Esophagus squamous epithelium (tissue), 5 donors: ENCODE measurements around the gene LMF1. TPM values are rescaled to one million over a fixed set of nuclear protein-coding genes. Genes with fewer than 3 reads are reported as not detected.

Source experiments
- DNase-seq: peaks from one replicate; lab custom pipeline; 2025; lab: John Stamatoyannopoulos, UW
- H3K27ac ChIP-seq, 4 donors: fragments of 200-600 bp; sonication (generic); one replicate each; pipeline ENCODE4 v1.5.1; 2016 to 2019; ENCODE audit warnings: mild to moderate bottlenecking in 1 of 4
- H3K27me3 ChIP-seq, 4 donors: fragments of 200-600 bp; sonication (generic); 1 replicate in 3 of 4; 2 replicates in 1 of 4; pipeline versions ENCODE4 v1.5.1 to v1.6.0; 2017 to 2021; ENCODE audit warnings: antibody characterized with exemption in 1 of 4
- H3K36me3 ChIP-seq, 3 donors: fragments of 200-600 bp; sonication (generic); one replicate each; pipeline ENCODE4 v1.5.1; 2016 to 2019
- H3K4me1 ChIP-seq, 3 donors: fragments of 200-600 bp; sonication (generic); one replicate each; pipeline ENCODE4 v1.5.1; 2017 to 2019
- H3K4me3 ChIP-seq, 4 donors: fragments of 200-600 bp; sonication (generic); 1 replicate in 3 of 4; 2 replicates in 1 of 4; pipeline ENCODE4 v1.5.1; 2016 to 2019; ENCODE audit warnings: mild to moderate bottlenecking in 2 of 4, moderate library complexity in 1 of 4
- H3K9me3 ChIP-seq, 3 donors: fragments of 200-600 bp; sonication (generic); one replicate each; pipeline ENCODE4 v1.5.1; 2016 to 2019
- POLR2A ChIP-seq, 4 donors: fragments of 450-650 bp; IDR thresholded peaks; one replicate each; pipeline ENCODE4 v1.6.1; 2017; ENCODE audit warnings: antibody characterized with exemption in 4 of 4, mild to moderate bottlenecking in 4 of 4, moderate library complexity in 3 of 4
- WGBS, 2 donors: methylation state at CpG; one replicate each; pipeline ENCODE4 v1.1.5; 2018; 5-methylcytosine and 5-hydroxymethylcytosine counted together
- intact Hi-C: fragments of 100-400 bp; cut with DNase I; formaldehyde crosslinking; loops from one replicate; pipeline ENCODE4 v1.15.0; 2022
- total RNA-seq, 4 donors: library from RNA; depleted of rRNA; stranded (reverse); fragments of >200 nt; gene quantifications; one replicate each; pipeline ENCODE4 v1.1.0, GENCODE V29; 2016
- TF ChIP-seq, protein P1 (sequence below), 6 experiments: fragments of 450-650 bp in 4 of 6; fragments of 200-600 bp in 2 of 6; sonication (generic) in 2 of 6; IDR thresholded peaks; one replicate each; pipeline ENCODE4 v1.5.1; 2016 to 2019; ENCODE audit warnings: antibody characterized with exemption in 6 of 6, mild to moderate bottlenecking in 4 of 6, moderate library complexity in 4 of 6
- donor health status: DM: yes; HTN: yes; CAD: no.

Gene LMF1
- total RNA-seq, 4 donors from 2014 or later, result 13.3 to 34.4 (median 23.8) TPM

GRCh38 chr16:848510-849253 lies 122.1 kb downstream of the LMF1 start:
- no peak overlapping the region for H3K27ac ChIP-seq
- H3K4me3 ChIP-seq, result no peak overlapping the region
- H3K27me3 ChIP-seq, result no peaks in the 10 kb centered on the region
- intact Hi-C loops, result no loop called here
- 88 to 96% methylated on average over 22 to 41 of the region's 44 CpGs for WGBS, 2 donors
- no peaks in the 10 kb centered on the region for H3K4me1 ChIP-seq
- H3K9me3 ChIP-seq, result peaks cover 0 to 24% (median 5%) of the 10 kb centered on the region in 3 donors
- TF ChIP-seq POLR2A (IDR thresholded peaks at IDR 0.05), result no peak
- TF ChIP-seq, protein P1, sequence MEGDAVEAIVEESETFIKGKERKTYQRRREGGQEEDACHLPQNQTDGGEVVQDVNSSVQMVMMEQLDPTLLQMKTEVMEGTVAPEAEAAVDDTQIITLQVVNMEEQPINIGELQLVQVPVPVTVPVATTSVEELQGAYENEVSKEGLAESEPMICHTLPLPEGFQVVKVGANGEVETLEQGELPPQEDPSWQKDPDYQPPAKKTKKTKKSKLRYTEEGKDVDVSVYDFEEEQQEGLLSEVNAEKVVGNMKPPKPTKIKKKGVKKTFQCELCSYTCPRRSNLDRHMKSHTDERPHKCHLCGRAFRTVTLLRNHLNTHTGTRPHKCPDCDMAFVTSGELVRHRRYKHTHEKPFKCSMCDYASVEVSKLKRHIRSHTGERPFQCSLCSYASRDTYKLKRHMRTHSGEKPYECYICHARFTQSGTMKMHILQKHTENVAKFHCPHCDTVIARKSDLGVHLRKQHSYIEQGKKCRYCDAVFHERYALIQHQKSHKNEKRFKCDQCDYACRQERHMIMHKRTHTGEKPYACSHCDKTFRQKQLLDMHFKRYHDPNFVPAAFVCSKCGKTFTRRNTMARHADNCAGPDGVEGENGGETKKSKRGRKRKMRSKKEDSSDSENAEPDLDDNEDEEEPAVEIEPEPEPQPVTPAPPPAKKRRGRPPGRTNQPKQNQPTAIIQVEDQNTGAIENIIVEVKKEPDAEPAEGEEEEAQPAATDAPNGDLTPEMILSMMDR (IDR thresholded peaks at IDR 0.05), result no peak
- H3K36me3 ChIP-seq, result no peaks in the 10 kb centered on the region
- DNase-seq, result no peak

- intact Hi-C loops, result no loop called here
- H3K4me1 ChIP-seq, result no peaks in the 10 kb centered on the region
- no peaks in the 10 kb centered on the region for H3K36me3 ChIP-seq
- peaks cover 0 to under 1% (median 0%) of the 10 kb centered on the region in 4 donors for H3K27me3 ChIP-seq
- TF ChIP-seq POLR2A (IDR thresholded peaks at IDR 0.05), result no peak
- TF ChIP-seq, protein P1 (IDR thresholded peaks at IDR 0.05), result no peak
- H3K27ac ChIP-seq, result no peak overlapping the region
- H3K9me3 ChIP-seq, result peaks cover 0 to 24% (median 5%) of the 10 kb centered on the region in 3 donors
- no peak overlapping the region for H3K4me3 ChIP-seq
- WGBS, 2 donors, result 92 to 95% methylated on average over 4 to 15 of the region's 33 CpGs
- no peak for DNase-seq
These were observed 122.9 kb downstream of the LMF1 start for GRCh38 chr16:847681-848445.

DNA sequence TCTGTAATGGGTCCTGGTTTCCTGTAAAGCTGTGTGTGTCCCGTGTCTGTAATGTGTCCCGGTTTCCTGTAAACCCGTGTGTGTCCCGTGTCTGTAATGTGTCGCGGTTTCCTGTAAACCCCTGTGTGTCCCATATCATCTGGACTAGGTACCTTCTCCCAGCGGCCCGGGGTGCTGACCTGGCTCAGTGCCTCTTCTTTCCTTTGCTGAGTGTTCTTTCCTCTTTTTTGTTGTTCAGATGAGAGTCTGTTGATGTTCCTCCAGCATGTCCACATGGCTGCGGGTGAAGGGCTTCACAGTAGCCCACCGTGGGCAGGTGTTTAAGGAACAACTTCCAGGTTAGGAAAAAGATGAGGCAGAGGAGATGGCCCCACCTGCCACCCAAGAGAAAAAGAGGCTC lies 123.6 kb downstream of the LMF1 start:
- intact Hi-C loops, result no loop called here
- TF ChIP-seq POLR2A (IDR thresholded peaks at IDR 0.05), result no peak
- TF ChIP-seq, protein P1 (IDR thresholded peaks at IDR 0.05), result no peak
- WGBS, 2 donors, result 88 to 92% methylated on average over 8 to 10 of the region's 10 CpGs

GRCh38 chr16:845351-845745 lies 125.4 kb downstream of the LMF1 start:
- H3K27ac ChIP-seq, result no peak overlapping the region

More for the DNA sequence above, 123.6 kb downstream of the LMF1 start:
- H3K4me1 ChIP-seq, result no peaks in the 10 kb centered on the region
- no peaks in the 10 kb centered on the region for H3K36me3 ChIP-seq
- no peak overlapping the region for H3K27ac ChIP-seq
- H3K9me3 ChIP-seq, result peaks cover 0 to 24% (median 5%) of the 10 kb centered on the region in 3 donors
- DNase-seq, result no peak
- H3K27me3 ChIP-seq, result peaks cover 0 to 8% (median 0%) of the 10 kb centered on the region in 4 donors
- no peak overlapping the region for H3K4me3 ChIP-seq

More at GRCh38 chr16:845351-845745, 125.4 kb downstream of the LMF1 start:
- Histone ChIP-seq H3K4me1 (no peaks in the 10 kb centered on the region), H3K27me3 (peaks cover 0 to 26% (median 0%) of the 10 kb centered on the region in 4 donors), H3K36me3 (no peaks in the 10 kb centered on the region), H3K9me3 (peaks cover 0 to 19% (median 5%) of the 10 kb centered on the region in 3 donors), H3K4me3 (no peak overlapping the region)
- intact Hi-C loops, result no loop called here
- WGBS, 2 donors, result 54 to 100% methylated on average over 1 to 13 of the region's 26 CpGs
- DNase-seq, result no peak
- TF ChIP-seq, protein P1 (IDR thresholded peaks at IDR 0.05), result no peak
- TF ChIP-seq POLR2A (IDR thresholded peaks at IDR 0.05), result no peak
